Osteocyte (in vitro differentiated cells): ENCODE results near the gene ALDH7A1. TPM values are rescaled to one million over a fixed set of nuclear protein-coding genes. Genes with fewer than 3 reads are reported as not detected.

ENCODE experiments used
- DNase-seq: peaks from one replicate; pipeline ENCODE4 v3.0.0; 2021; ENCODE audit warnings: mixed read lengths; ENCODE audit not compliant: unreplicated experiment; ENCODE audit errors: extremely low spot score
- H3K27ac Mint-ChIP-seq: one replicate; pipeline ENCODE4 v1.8.0; 2021; ENCODE audit warnings: mild to moderate bottlenecking, mixed read lengths; ENCODE audit not compliant: unreplicated experiment
- H3K27me3 Mint-ChIP-seq: one replicate; pipeline ENCODE4 v1.8.0; 2021; ENCODE audit warnings: mixed read lengths; ENCODE audit not compliant: unreplicated experiment
- H3K36me3 Mint-ChIP-seq: one replicate; pipeline ENCODE4 v1.8.0; 2021; ENCODE audit warnings: mixed read lengths; ENCODE audit not compliant: unreplicated experiment
- H3K4me1 Mint-ChIP-seq: one replicate; pipeline ENCODE4 v1.8.0; 2021; ENCODE audit warnings: mixed read lengths; ENCODE audit not compliant: unreplicated experiment
- H3K4me3 Mint-ChIP-seq: one replicate; pipeline ENCODE4 v1.8.0; 2021; ENCODE audit warnings: mild to moderate bottlenecking, moderate library complexity, mixed read lengths; ENCODE audit not compliant: unreplicated experiment
- H3K9me3 Mint-ChIP-seq: one replicate; pipeline ENCODE4 v1.8.0; 2021; ENCODE audit warnings: mixed read lengths; ENCODE audit not compliant: unreplicated experiment
- total RNA-seq: library from RNA; stranded (reverse); gene quantifications from 2 replicates; pipeline ENCODE4 v1.2.1, GENCODE V29; 2021
- TF ChIP-seq, protein P1 (sequence below): fragments of 200-600 bp; sonication (generic); IDR thresholded peaks from 2 replicates; pipeline ENCODE4 v1.5.0; 2021; ENCODE audit warnings: antibody characterized with exemption, mild to moderate bottlenecking, moderate library complexity

ALDH7A1 gene
- total RNA-seq, 1 donor from 2014 or later: 117 TPM

DNA sequence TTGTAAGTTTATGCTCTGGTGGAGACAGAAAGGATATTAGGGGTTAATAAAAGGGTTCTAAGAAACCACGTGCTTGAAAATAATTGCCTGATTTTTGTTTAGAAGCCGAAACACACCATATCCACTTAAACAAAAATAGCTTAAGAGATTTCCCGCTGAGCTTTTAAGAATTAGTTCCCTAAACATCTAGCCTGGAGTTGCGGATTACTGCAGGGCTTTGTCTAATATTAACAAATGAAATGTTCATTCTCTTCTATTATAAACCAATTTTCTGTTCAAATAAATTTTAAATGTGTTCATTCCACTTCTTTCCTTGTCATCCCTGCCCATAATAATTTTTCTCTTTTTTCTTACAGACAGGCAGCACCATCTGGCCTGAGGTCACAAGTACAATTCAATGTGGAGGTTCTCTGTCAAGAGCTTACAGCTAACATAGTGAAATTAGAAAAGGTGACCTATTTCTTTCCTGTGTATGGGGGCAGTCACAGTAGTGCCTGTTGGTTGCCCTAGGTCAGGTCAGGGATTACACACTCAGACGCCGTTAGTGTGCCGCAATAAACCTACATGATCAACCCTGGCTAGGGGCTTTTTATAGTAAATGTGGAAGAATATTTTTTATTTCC lies 106.5 kb downstream of the ALDH7A1 start:
- Mint-ChIP-seq H3K4me3 (no peak overlapping the region), H3K27me3 (no peaks in the 10 kb centered on the region), H3K27ac (peak overlapping the region; percentile 96), H3K36me3 (peaks cover 71% of the 10 kb centered on the region), H3K4me1 (peaks cover 66% of the 10 kb centered on the region), H3K9me3 (no peaks in the 10 kb centered on the region)
- DNase-seq: no peak
- TF ChIP-seq, protein P1, sequence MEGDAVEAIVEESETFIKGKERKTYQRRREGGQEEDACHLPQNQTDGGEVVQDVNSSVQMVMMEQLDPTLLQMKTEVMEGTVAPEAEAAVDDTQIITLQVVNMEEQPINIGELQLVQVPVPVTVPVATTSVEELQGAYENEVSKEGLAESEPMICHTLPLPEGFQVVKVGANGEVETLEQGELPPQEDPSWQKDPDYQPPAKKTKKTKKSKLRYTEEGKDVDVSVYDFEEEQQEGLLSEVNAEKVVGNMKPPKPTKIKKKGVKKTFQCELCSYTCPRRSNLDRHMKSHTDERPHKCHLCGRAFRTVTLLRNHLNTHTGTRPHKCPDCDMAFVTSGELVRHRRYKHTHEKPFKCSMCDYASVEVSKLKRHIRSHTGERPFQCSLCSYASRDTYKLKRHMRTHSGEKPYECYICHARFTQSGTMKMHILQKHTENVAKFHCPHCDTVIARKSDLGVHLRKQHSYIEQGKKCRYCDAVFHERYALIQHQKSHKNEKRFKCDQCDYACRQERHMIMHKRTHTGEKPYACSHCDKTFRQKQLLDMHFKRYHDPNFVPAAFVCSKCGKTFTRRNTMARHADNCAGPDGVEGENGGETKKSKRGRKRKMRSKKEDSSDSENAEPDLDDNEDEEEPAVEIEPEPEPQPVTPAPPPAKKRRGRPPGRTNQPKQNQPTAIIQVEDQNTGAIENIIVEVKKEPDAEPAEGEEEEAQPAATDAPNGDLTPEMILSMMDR: no peak

DNA sequence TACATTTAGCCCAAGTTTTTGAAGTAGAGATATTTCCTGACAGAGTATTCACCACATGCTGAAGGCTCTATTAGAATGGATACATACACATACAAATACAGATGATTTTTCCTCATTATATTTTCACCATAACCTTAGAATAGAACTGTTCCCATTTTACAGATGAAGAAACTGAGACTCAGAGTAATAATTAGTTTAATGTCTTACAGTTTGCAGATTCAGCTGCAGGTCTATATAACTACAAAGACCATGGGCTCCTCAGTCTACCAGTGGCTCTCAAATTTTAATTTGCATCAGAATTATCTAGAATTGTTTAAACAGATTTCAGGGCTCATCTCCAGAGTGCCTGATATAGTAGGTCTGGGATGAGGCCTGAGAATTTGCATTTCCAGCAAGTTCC lies 107.4 kb downstream of the ALDH7A1 start:
- TF ChIP-seq, protein P1: no peak
- Mint-ChIP-seq H3K27ac (peak overlapping the region; percentile 96), H3K36me3 (peaks cover 72% of the 10 kb centered on the region)

GRCh38 chr5:126486332-126486731 lies 108.7 kb downstream of the ALDH7A1 start:
- Mint-ChIP-seq H3K9me3 (no peaks in the 10 kb centered on the region), H3K36me3 (peaks cover 67% of the 10 kb centered on the region), H3K4me3 (no peak overlapping the region), H3K27ac (peak overlapping the region; percentile 57), H3K27me3 (no peaks in the 10 kb centered on the region), H3K4me1 (peaks cover 63% of the 10 kb centered on the region)
- DNase-seq: no peak
- TF ChIP-seq, protein P1: no peak

More for the DNA sequence above, 107.4 kb downstream of the ALDH7A1 start:
- Mint-ChIP-seq H3K4me3 (no peak overlapping the region), H3K27me3 (no peaks in the 10 kb centered on the region), H3K9me3 (no peaks in the 10 kb centered on the region), H3K4me1 (peaks cover 69% of the 10 kb centered on the region)
- no peak for DNase-seq

DNA sequence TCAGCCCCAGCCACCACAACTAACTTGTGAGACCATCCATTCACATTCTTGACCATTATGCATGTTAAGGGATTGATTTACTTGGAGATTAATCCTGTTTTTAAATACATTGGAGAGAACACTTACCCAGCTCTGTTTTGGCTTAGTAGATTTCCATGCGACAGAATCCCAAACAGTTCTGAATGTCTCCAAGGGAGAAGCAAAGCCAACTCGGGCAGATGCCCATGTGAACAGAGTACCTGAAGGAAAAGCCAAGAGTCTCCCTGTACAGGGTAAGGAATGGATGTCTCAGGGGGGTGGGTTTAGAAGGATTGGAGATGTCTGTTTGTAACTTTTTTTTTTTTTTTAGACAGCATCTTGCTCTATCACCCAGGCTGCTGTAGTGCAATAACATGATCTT lies 110.8 kb downstream of the ALDH7A1 start:
- Mint-ChIP-seq H3K9me3 (no peaks in the 10 kb centered on the region), H3K4me3 (no peak overlapping the region), H3K4me1 (peaks cover 64% of the 10 kb centered on the region), H3K27ac (peak overlapping the region; percentile 31), H3K36me3 (peaks cover 79% of the 10 kb centered on the region), H3K27me3 (no peaks in the 10 kb centered on the region)
- DNase-seq: no peak
- TF ChIP-seq, protein P1: no peak

- peak overlapping the region; percentile 83 for H3K27ac Mint-ChIP-seq
- peaks cover 56% of the 10 kb centered on the region for H3K4me1 Mint-ChIP-seq
- H3K9me3 Mint-ChIP-seq: no peaks in the 10 kb centered on the region
- no peak overlapping the region for H3K4me3 Mint-ChIP-seq
- no peaks in the 10 kb centered on the region for H3K27me3 Mint-ChIP-seq
- TF ChIP-seq, protein P1: no peak
- no peak for DNase-seq
- peaks cover 71% of the 10 kb centered on the region for H3K36me3 Mint-ChIP-seq
Observed at GRCh38 chr5:126483156-126483555, 111.9 kb downstream of the ALDH7A1 start.
